Measurements from ENCODE around the gene ADORA1.

DNA sequence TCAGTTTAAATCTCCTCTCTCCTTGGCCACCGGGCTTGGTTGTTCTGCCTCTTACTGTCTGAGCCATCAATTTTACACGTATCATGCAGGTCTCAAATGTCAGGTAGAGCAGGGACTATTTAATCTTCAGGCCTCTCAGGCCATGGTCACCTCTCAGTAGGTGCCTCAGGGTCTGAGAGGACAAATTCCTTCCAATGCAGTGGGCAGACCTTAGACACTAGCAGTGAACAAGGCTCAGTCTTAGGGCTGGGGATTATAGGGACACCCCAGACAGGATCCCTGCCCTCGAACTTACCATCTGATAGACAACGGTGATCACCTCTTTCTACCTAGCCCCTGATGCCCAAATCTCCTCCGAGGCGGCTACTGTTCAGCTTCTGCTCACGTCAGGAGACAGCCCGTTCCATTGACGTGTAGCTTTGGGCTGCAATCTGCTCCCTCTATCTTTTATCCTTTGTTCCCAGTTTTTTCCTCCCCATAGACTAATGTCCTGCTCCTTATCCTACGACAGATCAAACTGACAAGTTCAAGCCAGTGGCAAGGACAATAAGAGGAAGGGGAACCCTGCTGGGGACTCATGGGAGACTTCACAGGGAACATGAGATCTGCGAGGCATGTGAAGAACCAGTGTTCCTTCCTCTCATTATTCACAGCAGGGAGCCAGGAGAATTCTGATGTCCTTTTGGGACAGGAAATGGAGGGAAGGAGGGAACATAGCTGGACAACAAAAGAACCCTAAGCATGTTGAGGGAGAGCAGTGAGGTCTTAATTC is 40.3 kb upstream of the ADORA1 start:
- TF ChIP-seq, protein P1, sequence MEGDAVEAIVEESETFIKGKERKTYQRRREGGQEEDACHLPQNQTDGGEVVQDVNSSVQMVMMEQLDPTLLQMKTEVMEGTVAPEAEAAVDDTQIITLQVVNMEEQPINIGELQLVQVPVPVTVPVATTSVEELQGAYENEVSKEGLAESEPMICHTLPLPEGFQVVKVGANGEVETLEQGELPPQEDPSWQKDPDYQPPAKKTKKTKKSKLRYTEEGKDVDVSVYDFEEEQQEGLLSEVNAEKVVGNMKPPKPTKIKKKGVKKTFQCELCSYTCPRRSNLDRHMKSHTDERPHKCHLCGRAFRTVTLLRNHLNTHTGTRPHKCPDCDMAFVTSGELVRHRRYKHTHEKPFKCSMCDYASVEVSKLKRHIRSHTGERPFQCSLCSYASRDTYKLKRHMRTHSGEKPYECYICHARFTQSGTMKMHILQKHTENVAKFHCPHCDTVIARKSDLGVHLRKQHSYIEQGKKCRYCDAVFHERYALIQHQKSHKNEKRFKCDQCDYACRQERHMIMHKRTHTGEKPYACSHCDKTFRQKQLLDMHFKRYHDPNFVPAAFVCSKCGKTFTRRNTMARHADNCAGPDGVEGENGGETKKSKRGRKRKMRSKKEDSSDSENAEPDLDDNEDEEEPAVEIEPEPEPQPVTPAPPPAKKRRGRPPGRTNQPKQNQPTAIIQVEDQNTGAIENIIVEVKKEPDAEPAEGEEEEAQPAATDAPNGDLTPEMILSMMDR (conservative IDR thresholded peaks at IDR 0.05; ENCODE audit: low read length), result no peak
- no peak for TF ChIP-seq EZH2phosphoT487 (IDR thresholded peaks at IDR 0.05; ENCODE audit: borderline replicate concordance, low read depth, low read length)
